Measurements from ENCODE around the gene C1orf116. TPM values are rescaled to one million over a fixed set of nuclear protein-coding genes. Genes with fewer than 3 reads are reported as not detected.

Gene C1orf116
- total RNA-seq, 6 donors from 2014 or later: 92.5 to 222 (median 193) TPM

GRCh38 chr1:206969090-206969489, 63.5 kb downstream of the C1orf116 start:
- Histone ChIP-seq H3K9me3 (no peaks in the 10 kb centered on the region), H3K27me3 (no peaks in the 10 kb centered on the region), H3K4me3 (no peak overlapping the region), H3K36me3 (no peaks in the 10 kb centered on the region), H3K27ac (no peak overlapping the region), H3K4me1 (peaks cover 8 to 16% (median 13%) of the 10 kb centered on the region in 4 donors)
- ATAC-seq (ENCODE audit: low FRiP score in 2 of 2): no peak
- WGBS, 2 donors: 55 to 58% methylated on average over 5 of the region's 5 CpGs
- DNase-seq: no peak
- no peak for TF ChIP-seq POLR2AphosphoS5 (IDR thresholded peaks at IDR 0.05)
- no peak for TF ChIP-seq POLR2A (IDR thresholded peaks at IDR 0.05)
- TF ChIP-seq EP300 (IDR thresholded peaks at IDR 0.05): no peak
- TF ChIP-seq, protein P1, sequence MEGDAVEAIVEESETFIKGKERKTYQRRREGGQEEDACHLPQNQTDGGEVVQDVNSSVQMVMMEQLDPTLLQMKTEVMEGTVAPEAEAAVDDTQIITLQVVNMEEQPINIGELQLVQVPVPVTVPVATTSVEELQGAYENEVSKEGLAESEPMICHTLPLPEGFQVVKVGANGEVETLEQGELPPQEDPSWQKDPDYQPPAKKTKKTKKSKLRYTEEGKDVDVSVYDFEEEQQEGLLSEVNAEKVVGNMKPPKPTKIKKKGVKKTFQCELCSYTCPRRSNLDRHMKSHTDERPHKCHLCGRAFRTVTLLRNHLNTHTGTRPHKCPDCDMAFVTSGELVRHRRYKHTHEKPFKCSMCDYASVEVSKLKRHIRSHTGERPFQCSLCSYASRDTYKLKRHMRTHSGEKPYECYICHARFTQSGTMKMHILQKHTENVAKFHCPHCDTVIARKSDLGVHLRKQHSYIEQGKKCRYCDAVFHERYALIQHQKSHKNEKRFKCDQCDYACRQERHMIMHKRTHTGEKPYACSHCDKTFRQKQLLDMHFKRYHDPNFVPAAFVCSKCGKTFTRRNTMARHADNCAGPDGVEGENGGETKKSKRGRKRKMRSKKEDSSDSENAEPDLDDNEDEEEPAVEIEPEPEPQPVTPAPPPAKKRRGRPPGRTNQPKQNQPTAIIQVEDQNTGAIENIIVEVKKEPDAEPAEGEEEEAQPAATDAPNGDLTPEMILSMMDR (IDR thresholded peaks at IDR 0.05): no peak

Other genes starting within 250 kb of the C1orf116 start
- gene IL20, start 167.1 kb downstream of the C1orf116 start, total RNA-seq: not detected
- under 1 TPM in 1 of 6 donors, not detected in 5; 0.24 TPM for gene IL24, start 135.3 kb downstream of the C1orf116 start, total RNA-seq
- 10 to 100 TPM in 1 of 6 donors, 1 to 10 TPM in 5; 4.3 to 13.6 (median 7.2) TPM for gene FCMR, start 110.8 kb downstream of the C1orf116 start, total RNA-seq
- gene PIGR, start 86.3 kb downstream of the C1orf116 start, total RNA-seq: 1,000 to 10,000 TPM in 1 of 6 donors, 100 to 1,000 TPM in 5; 396 to 1,034 (median 618) TPM
- gene FCAMR, start 62.3 kb downstream of the C1orf116 start, total RNA-seq: 1 to 10 TPM in 1 of 6 donors, not detected in 5; 7.3 TPM
- gene YOD1, start 18.5 kb upstream of the C1orf116 start, total RNA-seq: 10 to 100 TPM in 3 of 6 donors, 1 to 10 TPM in 3; 6.0 to 24.4 (median 9.4) TPM
- 10 to 100 TPM; 25.3 to 95.5 (median 58.0) TPM for gene PFKFB2, start 20.5 kb upstream of the C1orf116 start, total RNA-seq
- 10 to 100 TPM in 2 of 6 donors, 1 to 10 TPM in 4; 1.1 to 40.9 (median 9.2) TPM for gene C4BPB, start 56.1 kb upstream of the C1orf116 start, total RNA-seq
- gene C4BPA, start 71.5 kb upstream of the C1orf116 start, total RNA-seq: 100 to 1,000 TPM in 3 of 6 donors, 10 to 100 TPM in 3; 39.0 to 618 (median 118) TPM